Liver (tissue), 3 donors: ENCODE measurements around the gene BAIAP2L1.
A peak's percentile ranks its signal among the peaks of the same experiment; 100 is the strongest.

Source experiments
- EGR1 ChIP-seq, 2 donors: IDR thresholded peaks; 2 replicates each; pipeline ENCODE4 v1.6.1; 2016 to 2018; ENCODE audit warnings: antibody characterized with exemption in 2 of 2, low read depth in 2 of 2
- HNF4G ChIP-seq: IDR thresholded peaks from 2 replicates; pipeline ENCODE4 v1.6.1; 2016; ENCODE audit warnings: antibody characterized with exemption
- NR2F2 ChIP-seq: IDR thresholded peaks from 2 replicates; pipeline ENCODE4 v1.6.1; 2016; ENCODE audit warnings: antibody characterized with exemption
- RXRA ChIP-seq, 2 donors: IDR thresholded peaks; 2 replicates each; pipeline ENCODE4 v1.6.1; 2017 to 2018; ENCODE audit warnings: antibody characterized with exemption in 2 of 2, mild to moderate bottlenecking in 1 of 2
- TAF1 ChIP-seq: conservative IDR thresholded peaks from 2 replicates; pipeline ENCODE4 v1.6.1; 2016; ENCODE audit warnings: antibody characterized with exemption, mild to moderate bottlenecking
- YY1 ChIP-seq: IDR thresholded peaks from 2 replicates; pipeline ENCODE4 v1.6.1; 2016; ENCODE audit warnings: antibody characterized with exemption, mild to moderate bottlenecking
- TF ChIP-seq, protein P1 (sequence below): fragments of 150-350 bp; IDR thresholded peaks from 2 replicates; pipeline ENCODE4 v1.5.1; 2017; ENCODE audit warnings: improper control_type of control experiment, low read depth, low read length; ENCODE audit not compliant: missing input control
- TF ChIP-seq, protein P2 (sequence below): IDR thresholded peaks from 2 replicates; pipeline ENCODE4 v1.6.1; 2016; ENCODE audit warnings: antibody characterized with exemption
- TF ChIP-seq, protein P3 (sequence below): IDR thresholded peaks from 2 replicates; pipeline ENCODE4 v1.6.1; 2016; ENCODE audit warnings: antibody characterized with exemption, mild to moderate bottlenecking
- TF ChIP-seq, protein P4 (sequence below): IDR thresholded peaks from 2 replicates; pipeline ENCODE4 v1.6.1; 2016; ENCODE audit warnings: antibody characterized with exemption
- donor health status: healthy.
- donor health status: healthy.

DNA sequence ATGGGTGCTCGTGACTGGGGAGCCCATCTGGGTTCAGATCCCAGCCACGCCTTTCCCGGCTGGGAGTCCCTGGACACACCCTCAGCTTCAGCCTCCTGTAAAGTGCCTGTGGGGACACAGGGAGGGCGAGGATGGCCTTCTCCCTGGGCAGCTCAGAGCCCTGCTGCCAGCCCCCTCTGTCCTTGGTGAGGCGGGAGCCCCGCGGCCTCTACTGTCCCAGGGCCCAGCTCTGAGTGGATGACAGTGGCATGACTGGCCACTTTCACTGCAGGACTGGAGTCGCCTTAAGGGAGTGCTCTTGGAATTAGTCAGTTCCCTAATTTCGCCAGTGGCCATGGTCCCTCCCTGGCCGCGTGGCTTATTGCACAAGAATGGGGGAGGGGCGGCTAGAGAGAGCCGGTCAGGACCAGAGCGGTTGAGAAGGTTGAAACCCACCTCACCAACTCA lies 114.8 kb downstream of the BAIAP2L1 start:
- TF ChIP-seq, protein P1, sequence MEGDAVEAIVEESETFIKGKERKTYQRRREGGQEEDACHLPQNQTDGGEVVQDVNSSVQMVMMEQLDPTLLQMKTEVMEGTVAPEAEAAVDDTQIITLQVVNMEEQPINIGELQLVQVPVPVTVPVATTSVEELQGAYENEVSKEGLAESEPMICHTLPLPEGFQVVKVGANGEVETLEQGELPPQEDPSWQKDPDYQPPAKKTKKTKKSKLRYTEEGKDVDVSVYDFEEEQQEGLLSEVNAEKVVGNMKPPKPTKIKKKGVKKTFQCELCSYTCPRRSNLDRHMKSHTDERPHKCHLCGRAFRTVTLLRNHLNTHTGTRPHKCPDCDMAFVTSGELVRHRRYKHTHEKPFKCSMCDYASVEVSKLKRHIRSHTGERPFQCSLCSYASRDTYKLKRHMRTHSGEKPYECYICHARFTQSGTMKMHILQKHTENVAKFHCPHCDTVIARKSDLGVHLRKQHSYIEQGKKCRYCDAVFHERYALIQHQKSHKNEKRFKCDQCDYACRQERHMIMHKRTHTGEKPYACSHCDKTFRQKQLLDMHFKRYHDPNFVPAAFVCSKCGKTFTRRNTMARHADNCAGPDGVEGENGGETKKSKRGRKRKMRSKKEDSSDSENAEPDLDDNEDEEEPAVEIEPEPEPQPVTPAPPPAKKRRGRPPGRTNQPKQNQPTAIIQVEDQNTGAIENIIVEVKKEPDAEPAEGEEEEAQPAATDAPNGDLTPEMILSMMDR: no peak
- TF ChIP-seq RXRA (IDR thresholded peaks at IDR 0.05) (peak; percentile 35 to 47), EGR1 (IDR thresholded peaks at IDR 0.05; ENCODE audit: low read depth in 2 of 2) (no peak), NR2F2 (no peak), YY1 (peak; percentile 76), TAF1 (no peak), HNF4G (no peak)
- TF ChIP-seq, protein P2, sequence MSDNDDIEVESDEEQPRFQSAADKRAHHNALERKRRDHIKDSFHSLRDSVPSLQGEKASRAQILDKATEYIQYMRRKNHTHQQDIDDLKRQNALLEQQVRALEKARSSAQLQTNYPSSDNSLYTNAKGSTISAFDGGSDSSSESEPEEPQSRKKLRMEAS: peak; percentile 82
- TF ChIP-seq, protein P3, sequence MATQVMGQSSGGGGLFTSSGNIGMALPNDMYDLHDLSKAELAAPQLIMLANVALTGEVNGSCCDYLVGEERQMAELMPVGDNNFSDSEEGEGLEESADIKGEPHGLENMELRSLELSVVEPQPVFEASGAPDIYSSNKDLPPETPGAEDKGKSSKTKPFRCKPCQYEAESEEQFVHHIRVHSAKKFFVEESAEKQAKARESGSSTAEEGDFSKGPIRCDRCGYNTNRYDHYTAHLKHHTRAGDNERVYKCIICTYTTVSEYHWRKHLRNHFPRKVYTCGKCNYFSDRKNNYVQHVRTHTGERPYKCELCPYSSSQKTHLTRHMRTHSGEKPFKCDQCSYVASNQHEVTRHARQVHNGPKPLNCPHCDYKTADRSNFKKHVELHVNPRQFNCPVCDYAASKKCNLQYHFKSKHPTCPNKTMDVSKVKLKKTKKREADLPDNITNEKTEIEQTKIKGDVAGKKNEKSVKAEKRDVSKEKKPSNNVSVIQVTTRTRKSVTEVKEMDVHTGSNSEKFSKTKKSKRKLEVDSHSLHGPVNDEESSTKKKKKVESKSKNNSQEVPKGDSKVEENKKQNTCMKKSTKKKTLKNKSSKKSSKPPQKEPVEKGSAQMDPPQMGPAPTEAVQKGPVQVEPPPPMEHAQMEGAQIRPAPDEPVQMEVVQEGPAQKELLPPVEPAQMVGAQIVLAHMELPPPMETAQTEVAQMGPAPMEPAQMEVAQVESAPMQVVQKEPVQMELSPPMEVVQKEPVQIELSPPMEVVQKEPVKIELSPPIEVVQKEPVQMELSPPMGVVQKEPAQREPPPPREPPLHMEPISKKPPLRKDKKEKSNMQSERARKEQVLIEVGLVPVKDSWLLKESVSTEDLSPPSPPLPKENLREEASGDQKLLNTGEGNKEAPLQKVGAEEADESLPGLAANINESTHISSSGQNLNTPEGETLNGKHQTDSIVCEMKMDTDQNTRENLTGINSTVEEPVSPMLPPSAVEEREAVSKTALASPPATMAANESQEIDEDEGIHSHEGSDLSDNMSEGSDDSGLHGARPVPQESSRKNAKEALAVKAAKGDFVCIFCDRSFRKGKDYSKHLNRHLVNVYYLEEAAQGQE: peak; percentile 11
- TF ChIP-seq, protein P4, sequence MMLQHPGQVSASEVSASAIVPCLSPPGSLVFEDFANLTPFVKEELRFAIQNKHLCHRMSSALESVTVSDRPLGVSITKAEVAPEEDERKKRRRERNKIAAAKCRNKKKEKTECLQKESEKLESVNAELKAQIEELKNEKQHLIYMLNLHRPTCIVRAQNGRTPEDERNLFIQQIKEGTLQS: no peak
